Omental fat pad (tissue), 4 donors: ENCODE results near the gene PXDN. TPM values are rescaled to one million over a fixed set of nuclear protein-coding genes. Genes with fewer than 3 reads are reported as not detected.
A peak's percentile ranks its signal among the peaks of the same experiment; 100 is the strongest.

ENCODE experiments used
- ATAC-seq: fragments of 150-250 bp; one replicate; pipeline ENCODE4 v1.9.1; 2016; ENCODE audit warnings: mild to moderate bottlenecking, moderate library complexity; ENCODE audit not compliant: low FRiP score
- DNase-seq: peaks from one replicate; pipeline ENCODE4 v3.0.0-alpha.2; 2019; ENCODE audit warnings: low spot score
- total RNA-seq, 4 donors: library from RNA; depleted of rRNA; stranded (reverse); fragments of >200 nt; gene quantifications; one replicate each; pipeline ENCODE4 v1.1.0, GENCODE V29; 2016
- TF ChIP-seq, protein P1 (sequence below), 3 donors: fragments of 450-650 bp; IDR thresholded peaks; one replicate each; pipeline ENCODE4 v1.5.1; 2016 to 2017; ENCODE audit warnings: antibody characterized with exemption in 3 of 3, mild to moderate bottlenecking in 3 of 3, moderate library complexity in 2 of 3

The PXDN gene
- total RNA-seq, 4 donors from 2014 or later = 81.2 to 228 (median 112) TPM

DNA sequence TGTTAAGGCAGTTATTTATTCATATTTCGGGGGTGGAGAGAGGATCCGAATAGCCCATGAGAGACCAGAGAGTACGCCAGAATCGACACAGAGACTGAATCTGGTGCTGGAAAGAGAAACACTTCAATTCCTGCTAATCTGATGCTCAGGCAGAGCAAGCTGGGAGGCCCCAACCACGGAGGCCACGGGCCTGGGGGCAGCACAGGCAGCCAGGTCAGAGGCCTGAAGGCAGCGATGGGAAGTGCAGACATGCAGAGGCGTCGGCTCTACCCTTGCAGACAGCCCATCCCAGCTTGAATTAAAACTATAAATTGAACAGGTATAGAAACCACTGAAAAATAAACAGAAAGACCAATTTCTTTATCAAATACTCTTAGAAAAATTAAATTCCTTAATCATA, 50.6 kb downstream of the PXDN start:
- TF ChIP-seq, protein P1, sequence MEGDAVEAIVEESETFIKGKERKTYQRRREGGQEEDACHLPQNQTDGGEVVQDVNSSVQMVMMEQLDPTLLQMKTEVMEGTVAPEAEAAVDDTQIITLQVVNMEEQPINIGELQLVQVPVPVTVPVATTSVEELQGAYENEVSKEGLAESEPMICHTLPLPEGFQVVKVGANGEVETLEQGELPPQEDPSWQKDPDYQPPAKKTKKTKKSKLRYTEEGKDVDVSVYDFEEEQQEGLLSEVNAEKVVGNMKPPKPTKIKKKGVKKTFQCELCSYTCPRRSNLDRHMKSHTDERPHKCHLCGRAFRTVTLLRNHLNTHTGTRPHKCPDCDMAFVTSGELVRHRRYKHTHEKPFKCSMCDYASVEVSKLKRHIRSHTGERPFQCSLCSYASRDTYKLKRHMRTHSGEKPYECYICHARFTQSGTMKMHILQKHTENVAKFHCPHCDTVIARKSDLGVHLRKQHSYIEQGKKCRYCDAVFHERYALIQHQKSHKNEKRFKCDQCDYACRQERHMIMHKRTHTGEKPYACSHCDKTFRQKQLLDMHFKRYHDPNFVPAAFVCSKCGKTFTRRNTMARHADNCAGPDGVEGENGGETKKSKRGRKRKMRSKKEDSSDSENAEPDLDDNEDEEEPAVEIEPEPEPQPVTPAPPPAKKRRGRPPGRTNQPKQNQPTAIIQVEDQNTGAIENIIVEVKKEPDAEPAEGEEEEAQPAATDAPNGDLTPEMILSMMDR (IDR thresholded peaks at IDR 0.05) = no peak
- ATAC-seq (no peak), DNase-seq (no peak)

GRCh38 chr2:1692342-1692741, 52.0 kb downstream of the PXDN start:
- no peak for DNase-seq
- no peak for ATAC-seq
- TF ChIP-seq, protein P1 (IDR thresholded peaks at IDR 0.05) = no peak

- DNase-seq (no peak), ATAC-seq (no peak)
- TF ChIP-seq, protein P1 (IDR thresholded peaks at IDR 0.05) = no peak
Measured at GRCh38 chr2:1691366-1691765, 52.9 kb downstream of the PXDN start.

DNA sequence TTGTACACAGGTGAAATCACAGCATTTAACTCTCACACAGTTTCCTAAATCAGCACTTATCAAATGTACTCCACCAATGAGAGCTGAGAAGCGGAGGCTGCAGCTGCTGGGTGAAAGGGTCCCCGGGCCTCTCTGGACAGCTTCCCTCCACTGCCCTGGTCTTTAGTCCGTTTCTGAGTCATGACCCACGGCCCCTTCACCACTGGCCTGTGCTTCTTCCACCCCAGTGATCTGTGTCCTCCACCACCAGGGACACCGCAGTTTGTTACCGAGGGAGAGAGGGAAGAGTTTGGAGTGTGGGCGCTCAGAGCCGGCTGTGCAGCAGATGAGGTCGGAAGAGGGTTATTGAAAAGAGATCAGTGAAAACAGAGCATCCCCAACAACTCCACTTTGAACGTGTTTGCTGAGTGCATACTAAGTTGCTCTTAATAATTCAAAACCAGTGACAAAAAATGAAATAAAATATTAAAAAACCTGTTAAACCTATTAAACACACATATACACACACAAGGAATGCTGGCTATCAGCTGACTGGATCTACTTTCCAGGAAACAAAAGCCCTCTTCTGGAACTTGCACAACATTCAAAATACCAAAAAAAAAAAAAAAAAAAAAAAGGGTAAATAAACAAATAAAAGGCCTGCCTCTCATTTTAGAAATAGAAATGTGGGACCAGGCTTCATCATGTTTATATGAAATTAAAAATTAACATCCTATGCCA, 54.1 kb downstream of the PXDN start:
- ATAC-seq = peak; percentile 44
- TF ChIP-seq, protein P1 (IDR thresholded peaks at IDR 0.05) = no peak
- DNase-seq = no peak

DNA sequence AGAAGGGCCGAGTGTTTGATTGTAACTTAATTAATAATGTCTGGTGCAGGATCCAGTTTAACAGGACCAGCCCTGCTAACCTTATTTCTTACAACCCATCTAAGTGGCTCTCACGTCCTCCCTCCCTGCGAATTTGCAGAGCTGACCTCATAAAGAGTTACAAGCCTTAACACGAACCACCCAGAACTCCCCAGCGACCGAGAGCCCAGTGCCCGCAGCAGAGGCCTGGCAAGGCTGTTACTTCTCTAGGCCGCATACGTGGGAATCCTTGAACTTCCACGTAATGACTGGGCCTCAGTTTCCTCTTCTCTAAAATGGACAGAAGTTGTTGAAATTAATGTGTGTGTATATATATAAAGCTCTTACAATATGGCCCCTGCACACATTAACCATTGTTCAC, 55.5 kb downstream of the PXDN start:
- ATAC-seq (no peak), DNase-seq (no peak)
- TF ChIP-seq, protein P1 (IDR thresholded peaks at IDR 0.05) = no peak

GRCh38 chr2:1688161-1688560, 56.2 kb downstream of the PXDN start:
- TF ChIP-seq, protein P1 (IDR thresholded peaks at IDR 0.05) = no peak
- no peak for DNase-seq
- ATAC-seq = no peak

DNA sequence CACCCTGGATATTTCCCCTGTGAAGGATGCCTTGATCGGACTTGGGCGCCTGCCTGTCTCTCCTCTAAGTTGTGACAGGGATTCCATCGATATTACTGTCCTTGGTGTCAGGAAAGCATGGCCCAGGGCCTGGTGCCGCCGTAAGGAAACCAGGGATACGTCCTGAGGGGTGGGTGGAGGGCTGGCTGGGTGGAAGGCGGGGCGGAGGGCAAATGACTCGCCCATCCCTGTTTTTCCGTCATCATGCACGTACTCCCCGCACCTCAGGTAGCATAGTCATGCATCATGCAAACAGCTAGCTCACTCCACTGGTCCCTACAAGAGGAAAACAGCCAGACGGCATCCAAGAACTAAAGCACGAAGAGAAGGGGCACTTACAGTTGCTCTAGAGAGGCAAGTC, 57.1 kb downstream of the PXDN start:
- ATAC-seq (no peak), DNase-seq (no peak)
- TF ChIP-seq, protein P1 (IDR thresholded peaks at IDR 0.05) = no peak
